ENCODE data around the gene ATF4.

- TF ChIP-seq, protein P1, sequence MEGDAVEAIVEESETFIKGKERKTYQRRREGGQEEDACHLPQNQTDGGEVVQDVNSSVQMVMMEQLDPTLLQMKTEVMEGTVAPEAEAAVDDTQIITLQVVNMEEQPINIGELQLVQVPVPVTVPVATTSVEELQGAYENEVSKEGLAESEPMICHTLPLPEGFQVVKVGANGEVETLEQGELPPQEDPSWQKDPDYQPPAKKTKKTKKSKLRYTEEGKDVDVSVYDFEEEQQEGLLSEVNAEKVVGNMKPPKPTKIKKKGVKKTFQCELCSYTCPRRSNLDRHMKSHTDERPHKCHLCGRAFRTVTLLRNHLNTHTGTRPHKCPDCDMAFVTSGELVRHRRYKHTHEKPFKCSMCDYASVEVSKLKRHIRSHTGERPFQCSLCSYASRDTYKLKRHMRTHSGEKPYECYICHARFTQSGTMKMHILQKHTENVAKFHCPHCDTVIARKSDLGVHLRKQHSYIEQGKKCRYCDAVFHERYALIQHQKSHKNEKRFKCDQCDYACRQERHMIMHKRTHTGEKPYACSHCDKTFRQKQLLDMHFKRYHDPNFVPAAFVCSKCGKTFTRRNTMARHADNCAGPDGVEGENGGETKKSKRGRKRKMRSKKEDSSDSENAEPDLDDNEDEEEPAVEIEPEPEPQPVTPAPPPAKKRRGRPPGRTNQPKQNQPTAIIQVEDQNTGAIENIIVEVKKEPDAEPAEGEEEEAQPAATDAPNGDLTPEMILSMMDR (IDR thresholded peaks at IDR 0.05; ENCODE audit: poor library complexity, severe bottlenecking): no peak
- TF ChIP-seq EP300 (conservative IDR thresholded peaks at IDR 0.05; ENCODE audit: poor library complexity, severe bottlenecking) (no peak), EZH2 (IDR thresholded peaks at IDR 0.05; ENCODE audit: borderline replicate concordance, insufficient read depth, low read length, poor library complexity, severe bottlenecking) (no peak)
Measured at GRCh38 chr22:39475337-39475736, 45.0 kb upstream of the ATF4 start.
